B cell (primary cell): ENCODE measurements around the gene PCK2.

Experiments used
- EZH2 ChIP-seq: IDR thresholded peaks from 2 replicates; pipeline ENCODE4 v1.6.1; 2012; ENCODE audit warnings: borderline replicate concordance, low read depth, mild to moderate bottlenecking, moderate library complexity, low read length; ENCODE audit not compliant: insufficient read depth, poor library complexity, severe bottlenecking
- TF ChIP-seq, protein P1 (sequence below): fragments of 200-600 bp; IDR thresholded peaks from one replicate; pipeline ENCODE4 v1.8.0; 2022; ENCODE audit warnings: antibody characterized with exemption, mild to moderate bottlenecking

DNA sequence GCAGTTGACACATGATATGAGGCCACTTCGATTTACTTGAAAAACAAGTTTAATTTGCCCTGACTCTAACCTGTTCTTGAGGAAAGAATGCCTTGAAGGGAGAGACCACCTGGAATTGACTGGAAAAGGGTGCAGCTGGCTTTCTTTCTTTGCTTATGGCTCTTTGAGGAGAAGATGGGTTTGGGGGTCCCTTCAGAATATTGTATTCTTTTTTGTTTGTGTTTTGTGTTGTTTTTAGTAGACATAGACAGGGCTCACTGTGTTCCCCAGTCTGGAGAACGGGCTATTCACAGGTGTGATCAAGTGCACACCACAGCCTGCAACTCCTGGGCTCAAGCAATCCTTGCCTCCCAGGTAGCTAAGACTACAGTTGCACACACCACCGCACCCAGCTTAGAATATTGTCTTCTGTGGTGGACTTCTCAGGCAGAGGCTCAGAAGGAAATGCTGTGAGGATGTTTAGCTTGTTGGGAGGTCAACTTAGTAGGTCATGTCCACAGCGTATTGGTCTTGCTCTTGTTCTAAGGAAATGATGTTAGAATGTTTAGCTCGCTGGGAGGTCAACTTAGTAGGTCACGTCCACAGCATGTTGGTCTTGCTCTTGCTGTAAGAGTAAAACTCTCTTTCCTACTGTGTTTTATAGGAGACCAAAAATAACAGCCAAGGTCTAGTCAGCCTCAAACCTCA, 22.2 kb downstream of the PCK2 start:
- TF ChIP-seq, protein P1, sequence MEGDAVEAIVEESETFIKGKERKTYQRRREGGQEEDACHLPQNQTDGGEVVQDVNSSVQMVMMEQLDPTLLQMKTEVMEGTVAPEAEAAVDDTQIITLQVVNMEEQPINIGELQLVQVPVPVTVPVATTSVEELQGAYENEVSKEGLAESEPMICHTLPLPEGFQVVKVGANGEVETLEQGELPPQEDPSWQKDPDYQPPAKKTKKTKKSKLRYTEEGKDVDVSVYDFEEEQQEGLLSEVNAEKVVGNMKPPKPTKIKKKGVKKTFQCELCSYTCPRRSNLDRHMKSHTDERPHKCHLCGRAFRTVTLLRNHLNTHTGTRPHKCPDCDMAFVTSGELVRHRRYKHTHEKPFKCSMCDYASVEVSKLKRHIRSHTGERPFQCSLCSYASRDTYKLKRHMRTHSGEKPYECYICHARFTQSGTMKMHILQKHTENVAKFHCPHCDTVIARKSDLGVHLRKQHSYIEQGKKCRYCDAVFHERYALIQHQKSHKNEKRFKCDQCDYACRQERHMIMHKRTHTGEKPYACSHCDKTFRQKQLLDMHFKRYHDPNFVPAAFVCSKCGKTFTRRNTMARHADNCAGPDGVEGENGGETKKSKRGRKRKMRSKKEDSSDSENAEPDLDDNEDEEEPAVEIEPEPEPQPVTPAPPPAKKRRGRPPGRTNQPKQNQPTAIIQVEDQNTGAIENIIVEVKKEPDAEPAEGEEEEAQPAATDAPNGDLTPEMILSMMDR = no peak
- TF ChIP-seq EZH2 = no peak
